CD4-positive, alpha-beta T cell (primary cell): ENCODE data around the gene CYTH3. TPM values are rescaled to one million over a fixed set of nuclear protein-coding genes. Genes with fewer than 3 reads are reported as not detected.

Experiments
- ATAC-seq: fragments of 200-7000 bp; cut with Tn5 transposase; one replicate; pipeline ENCODE4 v1.10.0; 2022; ENCODE audit warnings: mild to moderate bottlenecking; ENCODE audit not compliant: poor library complexity
- CTCF ChIA-PET: fragments of 350-600 bp; sonication (Branson Sonifier 250); formaldehyde crosslinking; loops from one replicate; lab custom pipeline; 2021; ENCODE audit warnings: antibody characterized with exemption, inconsistent platforms; lab: Charles Lee
- POLR2A ChIA-PET: fragments of 350-600 bp; sonication (Branson Sonifier 250); formaldehyde crosslinking; loops from one replicate; lab custom pipeline; 2021; ENCODE audit warnings: antibody characterized with exemption, inconsistent platforms; lab: Charles Lee
- DNase-seq, 14 experiments: peaks; one replicate each; pipeline ENCODE4 v3.0.0-alpha.2; 2013 to 2020; ENCODE audit warnings: mixed read lengths in 2 of 14
- H3K27ac ChIP-seq, 2 donors: one replicate each; pipeline versions ENCODE4 v1.5.1 to v1.7.0; 2013; ENCODE audit warnings: low read length in 2 of 2, low read depth in 1 of 2, mild to moderate bottlenecking in 1 of 2
- H3K27me3 ChIP-seq, 2 experiments: 1 replicate in 1 of 2; 2 replicates in 1 of 2; pipeline versions ENCODE4 v1.6.1 to v1.7.0; 2013; ENCODE audit warnings: low read length in 2 of 2, control low read depth in 1 of 2, mild to moderate bottlenecking in 1 of 2, moderate library complexity in 1 of 2; ENCODE audit not compliant: insufficient read depth in 2 of 2, control insufficient read depth in 1 of 2
- H3K36me3 ChIP-seq: one replicate; pipeline ENCODE4 v1.6.1; 2013; ENCODE audit warnings: low read length, control low read depth; ENCODE audit not compliant: insufficient read depth
- H3K4me1 ChIP-seq: one replicate; pipeline ENCODE4 v1.6.1; 2013; ENCODE audit warnings: low read length, control low read depth; ENCODE audit not compliant: insufficient read depth
- H3K4me3 ChIP-seq: one replicate; pipeline ENCODE4 v1.5.1; 2013; ENCODE audit warnings: mild to moderate bottlenecking, low read length, moderate library complexity
- H3K9me3 ChIP-seq, 2 experiments: 1 replicate in 1 of 2; 2 replicates in 1 of 2; pipeline versions ENCODE4 v1.6.1 to v1.7.0; 2013; ENCODE audit warnings: low read length in 2 of 2, mild to moderate bottlenecking in 2 of 2, control low read depth in 1 of 2, moderate library complexity in 1 of 2; ENCODE audit not compliant: control insufficient read depth in 1 of 2, insufficient read depth in 1 of 2
- H3K27ac Mint-ChIP-seq: one replicate; pipeline ENCODE4 v1.8.0; 2020; ENCODE audit warnings: mixed read lengths
- H3K27me3 Mint-ChIP-seq: one replicate; pipeline ENCODE4 v1.8.0; 2021; ENCODE audit warnings: mixed read lengths
- H3K36me3 Mint-ChIP-seq: one replicate; pipeline ENCODE4 v1.8.0; 2021; ENCODE audit warnings: low read depth, mixed read lengths
- H3K4me1 Mint-ChIP-seq: one replicate; pipeline ENCODE4 v1.8.0; 2021; ENCODE audit warnings: low read depth, mixed read lengths
- H3K4me3 Mint-ChIP-seq: one replicate; pipeline ENCODE4 v1.8.0; 2020; ENCODE audit warnings: mild to moderate bottlenecking, mixed read lengths
- H3K9me3 Mint-ChIP-seq: one replicate; pipeline ENCODE4 v1.8.0; 2020; ENCODE audit warnings: mixed read lengths
- CTCF ChIP-seq: fragments of 200-600 bp; IDR thresholded peaks from one replicate; pipeline ENCODE4 v1.8.0; 2022; ENCODE audit warnings: antibody characterized with exemption, mild to moderate bottlenecking
- intact Hi-C, 2 experiments: fragments of 100-400 bp; cut with DNase I in 1 of 2; cut with micrococcal nuclease in 1 of 2; formaldehyde crosslinking; loops; one replicate each; pipeline versions ENCODE4 v1.15.1 to v1.9.0; 2023 to 2025; cut with DNase I, micrococcal nuclease
- total RNA-seq, 174 experiments: library from RNA in 2 of 174; stranded (reverse) in 2 of 174; gene quantifications; one replicate each; pipeline ENCODE4 v1.2.3 and lab custom pipeline; 2021 to 2026

Gene CYTH3
- total RNA-seq, 2 experiments from 2014 or later, result 7.6 to 9.1 TPM

GRCh38 chr7:6148724-6149360, 123.6 kb downstream of the CYTH3 start:
- H3K4me3 ChIP-seq, result no peak overlapping the region
- TF ChIP-seq CTCF, result no peak
- peaks cover 98% of the 10 kb centered on the region for H3K36me3 ChIP-seq
- CTCF ChIA-PET, result interaction anchor here (0.8 kb wide), 1 partner anchor 7 kb away, joined by 3 read pairs; no protein-coding TSS in a partner anchor
- Mint-ChIP-seq H3K4me3 (no peak overlapping the region), H3K36me3 (peaks cover 98% of the 10 kb centered on the region), H3K27me3 (no peaks in the 10 kb centered on the region), H3K9me3 (no peaks in the 10 kb centered on the region), H3K27ac (no peak overlapping the region), H3K4me1 (no peaks in the 10 kb centered on the region)
- intact Hi-C loops, result no loop called here
- ATAC-seq, result no peak
- POLR2A ChIA-PET, result interaction anchor here (0.5 kb wide), 1 partner anchor 84 kb away, joined by 4 read pairs; no protein-coding TSS in a partner anchor
- no peak for DNase-seq
- H3K4me1 ChIP-seq, result no peaks in the 10 kb centered on the region
- H3K9me3 ChIP-seq, result peaks cover 0 to 2% of the 10 kb centered on the region in 2 experiments
- no peak overlapping the region for H3K27ac ChIP-seq
- no peaks in the 10 kb centered on the region for H3K27me3 ChIP-seq

GRCh38 chr7:6147627-6148026, 124.8 kb downstream of the CYTH3 start:
- Histone ChIP-seq H3K27me3 (no peaks in the 10 kb centered on the region), H3K36me3 (peaks cover 96% of the 10 kb centered on the region), H3K27ac (no peak overlapping the region), H3K9me3 (no peaks in the 10 kb centered on the region), H3K4me1 (no peaks in the 10 kb centered on the region), H3K4me3 (no peak overlapping the region)
- no peaks in the 10 kb centered on the region for H3K9me3 Mint-ChIP-seq
- no peaks in the 10 kb centered on the region for H3K4me1 Mint-ChIP-seq
- DNase-seq (no peak), ATAC-seq (no peak)
- ChIA-PET POLR2A (no interaction called here), CTCF (interaction anchor here (0.8 kb wide), 1 partner anchor 9 kb away, joined by 3 read pairs; no protein-coding TSS in a partner anchor)
- H3K36me3 Mint-ChIP-seq, result peaks cover 100% of the 10 kb centered on the region
- no peaks in the 10 kb centered on the region for H3K27me3 Mint-ChIP-seq
- no peak overlapping the region for H3K27ac Mint-ChIP-seq
- no peak for TF ChIP-seq CTCF
- no peak overlapping the region for H3K4me3 Mint-ChIP-seq
- intact Hi-C loops, result no loop called here

GRCh38 chr7:6146666-6147065, 125.8 kb downstream of the CYTH3 start:
- Mint-ChIP-seq H3K9me3 (no peaks in the 10 kb centered on the region), H3K27ac (no peak overlapping the region), H3K4me3 (no peak overlapping the region), H3K36me3 (peaks cover 96% of the 10 kb centered on the region), H3K4me1 (no peaks in the 10 kb centered on the region), H3K27me3 (no peaks in the 10 kb centered on the region)
- H3K9me3 ChIP-seq, result no peaks in the 10 kb centered on the region
- H3K27me3 ChIP-seq, result no peaks in the 10 kb centered on the region
- POLR2A ChIA-PET, result no interaction called here
- no peak for TF ChIP-seq CTCF
- ATAC-seq (no peak), DNase-seq (no peak)
- no peak overlapping the region for H3K4me3 ChIP-seq
- H3K4me1 ChIP-seq, result no peaks in the 10 kb centered on the region
- intact Hi-C loops, result no loop called here
- H3K27ac ChIP-seq, result no peak overlapping the region
- CTCF ChIA-PET, result no interaction called here
- peaks cover 91% of the 10 kb centered on the region for H3K36me3 ChIP-seq
